MM.1S (cell line): Measurements from ENCODE around the gene ARHGAP8.

Experiments
- DNase-seq: peaks from one replicate; pipeline ENCODE4 v3.0.0-alpha.2; 2015
- H2AFZ ChIP-seq: fragments of 300-600 bp; sonication (generic); 2 replicates; pipeline ENCODE4 v1.6.0; 2016; ENCODE audit warnings: antibody characterized with exemption, low read length
- H3F3A ChIP-seq: fragments of 300-600 bp; sonication (generic); 2 replicates; pipeline ENCODE4 v1.6.1; 2016; ENCODE audit warnings: mild to moderate bottlenecking, antibody characterized with exemption, low read length, moderate library complexity, mixed read lengths; ENCODE audit not compliant: insufficient read depth
- H3K27ac ChIP-seq: fragments of 300-600 bp; sonication (generic); 2 replicates; pipeline ENCODE4 v1.5.1; 2016; ENCODE audit warnings: mild to moderate bottlenecking, low read length
- H3K27me3 ChIP-seq: fragments of 300-600 bp; sonication (generic); replicated peaks from 2 replicates; pipeline ENCODE4 v1.6.0; 2016; ENCODE audit warnings: low read length; ENCODE audit not compliant: insufficient read depth
- H3K36me3 ChIP-seq: fragments of 300-600 bp; sonication (generic); replicated peaks from 2 replicates; pipeline ENCODE4 v1.6.1; 2016; ENCODE audit warnings: mild to moderate bottlenecking, low read length, mixed read lengths; ENCODE audit not compliant: insufficient read depth
- H3K4me1 ChIP-seq: fragments of 300-600 bp; sonication (generic); 2 replicates; pipeline ENCODE4 v1.6.1; 2016; ENCODE audit warnings: low read length, mixed read lengths
- H3K4me2 ChIP-seq: fragments of 300-600 bp; sonication (generic); 2 replicates; pipeline ENCODE4 v1.6.0; 2016; ENCODE audit warnings: low read depth, low read length
- H3K4me3 ChIP-seq: fragments of 300-600 bp; sonication (generic); 2 replicates; pipeline ENCODE4 v1.5.1; 2016; ENCODE audit warnings: low read length, mixed read lengths
- H3K79me2 ChIP-seq: fragments of 300-600 bp; sonication (generic); 2 replicates; pipeline ENCODE4 v1.6.1; 2016; ENCODE audit warnings: mixed run types, low read length, mixed read lengths
- H3K9ac ChIP-seq: fragments of 300-600 bp; sonication (generic); 2 replicates; pipeline ENCODE4 v1.6.1; 2016; ENCODE audit warnings: low read length, mixed read lengths
- H3K9me2 ChIP-seq: fragments of 300-600 bp; sonication (generic); replicated peaks from 2 replicates; pipeline ENCODE4 v1.6.1; 2016; ENCODE audit warnings: mild to moderate bottlenecking, low read length, mixed read lengths; ENCODE audit not compliant: insufficient read depth
- H3K9me3 ChIP-seq: fragments of 300-600 bp; sonication (generic); replicated peaks from 2 replicates; pipeline ENCODE4 v1.6.1; 2016; ENCODE audit warnings: mild to moderate bottlenecking, low read length, mixed read lengths; ENCODE audit not compliant: insufficient read depth
- H4K20me1 ChIP-seq: fragments of 300-600 bp; sonication (generic); 2 replicates; pipeline ENCODE4 v1.6.1; 2016; ENCODE audit warnings: mild to moderate bottlenecking, low read length, moderate library complexity, mixed read lengths; ENCODE audit not compliant: insufficient read depth
- CTCF ChIP-seq: fragments of 300-600 bp; sonication (generic); IDR thresholded peaks from 2 replicates; pipeline ENCODE4 v1.5.1; 2016; ENCODE audit warnings: antibody characterized with exemption, low read length, mixed read lengths
- EZH2 ChIP-seq: fragments of 300-600 bp; sonication (generic); optimal IDR thresholded peaks from 2 replicates; pipeline ENCODE3; 2017; ENCODE audit warnings: low read depth, mild to moderate bottlenecking, antibody characterized with exemption, low read length, mixed read lengths
- EZH2phosphoT487 ChIP-seq: fragments of 300-600 bp; sonication (generic); IDR thresholded peaks from 2 replicates; pipeline ENCODE4 v1.6.1; 2018; ENCODE audit warnings: antibody characterized with exemption, low read length

The ARHGAP8 gene

GRCh38 chr22:44880610-44881290 is 128.4 kb downstream of the ARHGAP8 start:
- no peak overlapping the region for H2AFZ ChIP-seq
- no peak for DNase-seq
- peaks cover 80% of the 10 kb centered on the region for H3K27me3 ChIP-seq
- H3K36me3 ChIP-seq, result no peaks in the 10 kb centered on the region
- no peaks in the 10 kb centered on the region for H3K79me2 ChIP-seq
- H3F3A ChIP-seq, result no peaks in the 10 kb centered on the region
- no peaks in the 10 kb centered on the region for H3K9me2 ChIP-seq
- no peak overlapping the region for H3K4me2 ChIP-seq
- H3K9me3 ChIP-seq, result no peaks in the 10 kb centered on the region
- H4K20me1 ChIP-seq, result no peaks in the 10 kb centered on the region
- no peak for TF ChIP-seq CTCF
- TF ChIP-seq EZH2phosphoT487, result no peak
- TF ChIP-seq EZH2, result no peak
- H3K27ac ChIP-seq, result no peak overlapping the region
- H3K9ac ChIP-seq, result no peak overlapping the region
- H3K4me3 ChIP-seq, result no peak overlapping the region
- H3K4me1 ChIP-seq, result no peaks in the 10 kb centered on the region

GRCh38 chr22:44881624-44882023 is 129.2 kb downstream of the ARHGAP8 start:
- no peaks in the 10 kb centered on the region for H3K36me3 ChIP-seq
- DNase-seq, result no peak
- H3K9me2 ChIP-seq, result no peaks in the 10 kb centered on the region

GRCh38 chr22:44882226-44882905 is 130.0 kb downstream of the ARHGAP8 start:
- Histone ChIP-seq H3K9ac (no peak overlapping the region), H3K9me3 (no peaks in the 10 kb centered on the region), H3K4me1 (no peaks in the 10 kb centered on the region), H3K4me2 (no peak overlapping the region), H3K27me3 (peaks cover 78% of the 10 kb centered on the region), H3K4me3 (no peak overlapping the region), H3K79me2 (no peaks in the 10 kb centered on the region), H3K36me3 (no peaks in the 10 kb centered on the region), H2AFZ (no peak overlapping the region), H3K27ac (no peak overlapping the region), H3K9me2 (no peaks in the 10 kb centered on the region), H4K20me1 (no peaks in the 10 kb centered on the region), H3F3A (no peaks in the 10 kb centered on the region)
- no peak for DNase-seq
- no peak for TF ChIP-seq CTCF
- TF ChIP-seq EZH2, result no peak
- no peak for TF ChIP-seq EZH2phosphoT487

More at GRCh38 chr22:44881624-44882023, 129.2 kb downstream of the ARHGAP8 start:
- H4K20me1 ChIP-seq, result no peaks in the 10 kb centered on the region
- no peak overlapping the region for H3K9ac ChIP-seq
- no peaks in the 10 kb centered on the region for H3F3A ChIP-seq
- TF ChIP-seq EZH2 (no peak), EZH2phosphoT487 (no peak), CTCF (no peak)
- H3K27ac ChIP-seq, result no peak overlapping the region
- H2AFZ ChIP-seq, result no peak overlapping the region
- H3K79me2 ChIP-seq, result no peaks in the 10 kb centered on the region
- no peak overlapping the region for H3K4me2 ChIP-seq
- H3K27me3 ChIP-seq, result peaks cover 79% of the 10 kb centered on the region
- H3K4me3 ChIP-seq, result no peak overlapping the region
- H3K9me3 ChIP-seq, result no peaks in the 10 kb centered on the region
- no peaks in the 10 kb centered on the region for H3K4me1 ChIP-seq
